HEK293T (cell line): ENCODE data around the gene AMIGO1.

Experiments used
- ARNT ChIP-seq: fragments of 450-650 bp; IDR thresholded peaks from 2 replicates; pipeline ENCODE4 v1.6.1; 2017; ENCODE audit warnings: mild to moderate bottlenecking
- BHLHE40 ChIP-seq: fragments of 450-650 bp; IDR thresholded peaks from 2 replicates; pipeline ENCODE4 v1.6.1; 2016; ENCODE audit warnings: mild to moderate bottlenecking, moderate library complexity, borderline replicate concordance
- CTBP1 ChIP-seq: fragments of 450-650 bp; IDR thresholded peaks from 2 replicates; pipeline ENCODE4 v1.6.1; 2016; ENCODE audit warnings: borderline replicate concordance
- ELF4 ChIP-seq: fragments of 450-650 bp; IDR thresholded peaks from 2 replicates; pipeline ENCODE4 v1.6.1; 2017; ENCODE audit warnings: antibody characterized with exemption
- FOXA1 ChIP-seq: fragments of 450-650 bp; IDR thresholded peaks from 2 replicates; pipeline ENCODE4 v1.6.1; 2016; ENCODE audit warnings: mild to moderate bottlenecking
- FOXK2 ChIP-seq: fragments of 450-650 bp; IDR thresholded peaks from 2 replicates; pipeline ENCODE4 v1.6.1; 2016; ENCODE audit warnings: mild to moderate bottlenecking
- FOXM1 ChIP-seq: fragments of 450-650 bp; IDR thresholded peaks from 2 replicates; pipeline ENCODE4 v1.6.1; 2017; ENCODE audit warnings: mild to moderate bottlenecking, borderline replicate concordance
- L3MBTL2 ChIP-seq: fragments of 450-650 bp; conservative IDR thresholded peaks from 2 replicates; pipeline ENCODE4 v1.6.1; 2016; ENCODE audit warnings: mild to moderate bottlenecking
- LEF1 ChIP-seq: fragments of 450-650 bp; IDR thresholded peaks from 2 replicates; pipeline ENCODE4 v1.6.1; 2017; ENCODE audit warnings: mild to moderate bottlenecking, borderline replicate concordance
- SP1 ChIP-seq: fragments of 450-650 bp; IDR thresholded peaks from 2 replicates; pipeline ENCODE4 v1.6.1; 2017
- SUZ12 ChIP-seq: fragments of 450-650 bp; IDR thresholded peaks from 2 replicates; pipeline ENCODE4 v1.6.1; 2016; ENCODE audit warnings: mild to moderate bottlenecking
- TARDBP ChIP-seq: fragments of 450-650 bp; IDR thresholded peaks from 2 replicates; pipeline ENCODE4 v1.6.1; 2016
- ZNF384 ChIP-seq: fragments of 450-650 bp; IDR thresholded peaks from 2 replicates; pipeline ENCODE4 v1.6.1; 2016
- TF ChIP-seq, protein P1 (sequence below): fragments of 450-650 bp; IDR thresholded peaks from 2 replicates; pipeline ENCODE4 v1.6.1; 2016

DNA sequence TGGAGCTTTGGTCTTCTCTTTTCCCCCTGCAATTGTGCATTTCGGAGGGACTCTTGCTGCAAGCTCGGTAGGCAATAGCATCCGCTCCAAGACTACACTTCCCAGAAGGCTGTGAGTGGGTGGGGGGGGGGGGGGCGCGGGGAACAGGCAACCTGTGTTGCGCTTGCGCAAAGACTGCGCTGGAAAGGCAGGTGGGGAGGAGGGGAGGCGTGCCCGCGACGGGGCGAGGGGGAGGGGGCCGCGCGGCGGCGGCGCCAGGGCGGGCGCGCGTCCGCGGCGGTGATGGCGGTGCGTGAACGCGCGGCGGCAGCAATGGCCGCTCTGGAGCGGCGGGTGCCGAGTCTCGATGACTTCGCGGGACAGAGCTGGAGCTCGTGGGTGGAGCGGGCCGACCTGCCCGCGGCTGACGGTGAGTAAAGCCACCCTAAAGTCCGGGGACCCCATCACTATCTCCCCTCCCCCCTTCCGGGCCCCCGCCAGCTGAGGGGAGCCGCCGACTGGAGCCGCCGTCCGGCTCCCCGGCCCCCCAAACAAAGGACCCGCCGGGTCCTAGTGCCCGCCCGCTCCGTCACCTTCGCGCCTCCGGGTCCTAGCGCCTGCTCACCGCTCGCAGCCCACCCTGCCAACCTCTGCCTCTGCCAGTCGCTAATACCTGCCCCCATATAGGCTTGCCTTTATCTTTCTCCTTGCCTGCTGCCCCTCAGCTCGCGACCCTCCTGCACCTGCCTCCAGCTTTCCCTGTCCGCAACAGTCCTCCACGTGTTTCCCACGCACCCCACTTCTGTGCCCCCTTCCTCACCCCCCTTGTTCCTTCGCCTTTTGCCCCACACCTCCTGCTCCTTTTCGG lies 25.6 kb downstream of the AMIGO1 start, which contains the start of gene ATXN7L2:
- no peak for TF ChIP-seq BHLHE40
- TF ChIP-seq FOXM1: peak; percentile 99
- TF ChIP-seq TARDBP: peak; percentile 48
- TF ChIP-seq SUZ12: no peak
- TF ChIP-seq, protein P1, sequence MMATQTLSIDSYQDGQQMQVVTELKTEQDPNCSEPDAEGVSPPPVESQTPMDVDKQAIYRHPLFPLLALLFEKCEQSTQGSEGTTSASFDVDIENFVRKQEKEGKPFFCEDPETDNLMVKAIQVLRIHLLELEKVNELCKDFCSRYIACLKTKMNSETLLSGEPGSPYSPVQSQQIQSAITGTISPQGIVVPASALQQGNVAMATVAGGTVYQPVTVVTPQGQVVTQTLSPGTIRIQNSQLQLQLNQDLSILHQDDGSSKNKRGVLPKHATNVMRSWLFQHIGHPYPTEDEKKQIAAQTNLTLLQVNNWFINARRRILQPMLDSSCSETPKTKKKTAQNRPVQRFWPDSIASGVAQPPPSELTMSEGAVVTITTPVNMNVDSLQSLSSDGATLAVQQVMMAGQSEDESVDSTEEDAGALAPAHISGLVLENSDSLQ: no peak
- TF ChIP-seq FOXK2: no peak
- TF ChIP-seq L3MBTL2: peak; percentile 92
- no peak for TF ChIP-seq SP1
- TF ChIP-seq FOXA1: no peak
- peak; percentile 76; the same call in 1 of the 2 replicates for TF ChIP-seq CTBP1
- TF ChIP-seq ELF4: 0 out of 2 replicates have a peak, but pooled peaks have one; percentile 20
- TF ChIP-seq LEF1: peak; percentile 86
- TF ChIP-seq ZNF384: no peak
- TF ChIP-seq ARNT: peak; percentile 54
